OCI-LY3 (cell line): ENCODE results near the gene CCDC68.

Source experiments
- EZH2phosphoT487 ChIP-seq: fragments of 200-600 bp; shearing (Covaris generic); IDR thresholded peaks from 2 replicates; pipeline ENCODE4 v1.6.1; 2018; ENCODE audit warnings: antibody characterized with exemption, mixed run types, low read depth
- TF ChIP-seq, protein P1 (sequence below): fragments of 200-600, 300-600 bp; sonication (generic); IDR thresholded peaks from 2 replicates; pipeline ENCODE4 v1.5.1; 2014; ENCODE audit warnings: antibody characterized with exemption, low read length, low read depth

DNA sequence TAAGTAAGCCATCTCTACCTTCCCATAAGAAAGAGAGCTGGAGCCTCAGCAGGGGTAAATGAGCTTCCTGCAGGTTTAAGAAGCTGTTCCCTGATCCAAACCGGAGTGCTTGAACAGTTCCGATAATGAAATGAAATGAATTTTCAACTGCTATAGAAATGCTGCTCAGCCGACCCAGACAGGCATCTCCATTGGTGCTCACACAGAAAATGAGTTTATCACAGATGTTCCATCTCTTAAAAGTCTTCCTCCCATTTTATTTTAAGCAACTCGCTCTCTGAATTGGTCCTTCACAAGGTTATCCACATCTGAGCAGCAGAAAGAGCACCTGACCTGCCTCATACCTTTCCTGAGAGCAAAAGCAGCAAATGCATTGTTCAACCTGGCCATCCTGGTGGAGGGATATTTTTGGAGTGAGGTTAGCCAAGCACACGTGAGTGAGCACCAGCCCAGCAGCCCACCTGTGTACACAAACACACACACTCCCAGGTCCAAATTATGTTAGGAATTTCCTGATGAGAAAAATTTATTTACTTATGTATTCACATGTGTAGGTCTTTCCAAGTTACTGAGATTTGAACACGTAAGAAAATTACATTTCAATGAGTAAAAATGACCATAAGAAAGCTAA, 42.2 kb upstream of the CCDC68 start:
- TF ChIP-seq, protein P1, sequence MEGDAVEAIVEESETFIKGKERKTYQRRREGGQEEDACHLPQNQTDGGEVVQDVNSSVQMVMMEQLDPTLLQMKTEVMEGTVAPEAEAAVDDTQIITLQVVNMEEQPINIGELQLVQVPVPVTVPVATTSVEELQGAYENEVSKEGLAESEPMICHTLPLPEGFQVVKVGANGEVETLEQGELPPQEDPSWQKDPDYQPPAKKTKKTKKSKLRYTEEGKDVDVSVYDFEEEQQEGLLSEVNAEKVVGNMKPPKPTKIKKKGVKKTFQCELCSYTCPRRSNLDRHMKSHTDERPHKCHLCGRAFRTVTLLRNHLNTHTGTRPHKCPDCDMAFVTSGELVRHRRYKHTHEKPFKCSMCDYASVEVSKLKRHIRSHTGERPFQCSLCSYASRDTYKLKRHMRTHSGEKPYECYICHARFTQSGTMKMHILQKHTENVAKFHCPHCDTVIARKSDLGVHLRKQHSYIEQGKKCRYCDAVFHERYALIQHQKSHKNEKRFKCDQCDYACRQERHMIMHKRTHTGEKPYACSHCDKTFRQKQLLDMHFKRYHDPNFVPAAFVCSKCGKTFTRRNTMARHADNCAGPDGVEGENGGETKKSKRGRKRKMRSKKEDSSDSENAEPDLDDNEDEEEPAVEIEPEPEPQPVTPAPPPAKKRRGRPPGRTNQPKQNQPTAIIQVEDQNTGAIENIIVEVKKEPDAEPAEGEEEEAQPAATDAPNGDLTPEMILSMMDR = no peak
- no peak for TF ChIP-seq EZH2phosphoT487
